OCI-LY1 (cell line): ENCODE data around the gene MCHR1.

ENCODE experiments used
- H2AFZ ChIP-seq: fragments of 200-600 bp; sonication (generic), shearing (Covaris generic); 2 replicates; pipeline ENCODE4 v1.6.0; 2014; ENCODE audit warnings: antibody characterized with exemption, mild to moderate bottlenecking, low read length
- H3F3A ChIP-seq: fragments of 200-600 bp; sonication (generic), shearing (Covaris generic); 2 replicates; pipeline ENCODE4 v1.6.0; 2014; ENCODE audit warnings: mild to moderate bottlenecking, antibody characterized with exemption, low read length, moderate library complexity; ENCODE audit not compliant: insufficient read depth
- H3K27ac ChIP-seq: fragments of 200-600 bp; sonication (generic); 2 replicates; pipeline ENCODE4 v1.5.1; 2014; ENCODE audit warnings: low read length, mixed run types, mild to moderate bottlenecking, low read depth; ENCODE audit not compliant: poor library complexity, severe bottlenecking
- H3K27me3 ChIP-seq: fragments of 200-600 bp; sonication (generic); 2 replicates; pipeline ENCODE4 v1.6.0; 2014; ENCODE audit warnings: antibody characterized with exemption, mild to moderate bottlenecking, low read length, moderate library complexity; ENCODE audit not compliant: insufficient read depth
- H3K36me3 ChIP-seq: fragments of 200-600 bp; sonication (generic); 2 replicates; pipeline ENCODE4 v1.6.1; 2014; ENCODE audit warnings: mild to moderate bottlenecking, antibody characterized with exemption, low read length, moderate library complexity, mixed read lengths; ENCODE audit not compliant: insufficient read depth
- H3K4me1 ChIP-seq: fragments of 200-600 bp; sonication (generic); 2 replicates; pipeline ENCODE4 v1.5.1; 2014; ENCODE audit warnings: mild to moderate bottlenecking, low read length, moderate library complexity; ENCODE audit not compliant: insufficient read depth, severe bottlenecking
- H3K4me2 ChIP-seq: fragments of 200-600 bp; sonication (generic), shearing (Covaris generic); 2 replicates; pipeline ENCODE4 v1.6.1; 2014; ENCODE audit warnings: low read length
- H3K4me3 ChIP-seq: fragments of 200-600 bp; sonication (generic); 2 replicates; pipeline ENCODE4 v1.5.1; 2014; ENCODE audit warnings: low read length, low read depth, mild to moderate bottlenecking, mixed read lengths; ENCODE audit not compliant: poor library complexity, severe bottlenecking
- H3K79me2 ChIP-seq: fragments of 200-600 bp; shearing (Covaris generic); 2 replicates; pipeline ENCODE4 v1.6.1; 2016; ENCODE audit warnings: mixed run types, low read length, mixed read lengths; ENCODE audit not compliant: insufficient read depth
- H3K9ac ChIP-seq: fragments of 200-600 bp; sonication (generic), shearing (Covaris generic); 2 replicates; pipeline ENCODE4 v1.6.1; 2014; ENCODE audit warnings: mild to moderate bottlenecking, low read length, mixed read lengths
- H3K9me2 ChIP-seq: fragments of 200-600 bp; sonication (generic), shearing (Covaris generic); 2 replicates; pipeline ENCODE4 v1.6.1; 2014; ENCODE audit warnings: low read depth, mild to moderate bottlenecking, low read length, mixed read lengths
- H3K9me3 ChIP-seq: fragments of 200-600 bp; shearing (Covaris generic); 2 replicates; pipeline ENCODE4 v1.6.1; 2014; ENCODE audit warnings: low read length, mixed read lengths
- H4K20me1 ChIP-seq: fragments of 200-600 bp; sonication (generic), shearing (Covaris generic); 2 replicates; pipeline ENCODE4 v1.6.0; 2016; ENCODE audit warnings: mild to moderate bottlenecking, low read length; ENCODE audit not compliant: insufficient read depth
- CTCF ChIP-seq: fragments of 200-600 bp; sonication (generic), shearing (Covaris generic); IDR thresholded peaks from 2 replicates; pipeline ENCODE4 v1.5.1; 2017; ENCODE audit warnings: mild to moderate bottlenecking, antibody characterized with exemption, low read length, moderate library complexity, mixed read lengths
- EZH2 ChIP-seq: fragments of 200-600 bp; sonication (generic), shearing (Covaris generic); IDR thresholded peaks from 2 replicates; pipeline ENCODE4 v1.8.0; 2017; ENCODE audit warnings: borderline replicate concordance, mixed run types, mild to moderate bottlenecking, antibody characterized with exemption, low read length, moderate library complexity, mixed read lengths

MCHR1 gene

GRCh38 chr22:40648386-40648785 lies 30.9 kb upstream of the MCHR1 start:
- Histone ChIP-seq H3K9me2 (no peaks in the 10 kb centered on the region), H3K27me3 (no peaks in the 10 kb centered on the region), H3K4me3 (no peak overlapping the region), H3K4me2 (peak overlapping the region; percentile 48; the same call in 1 of the 2 replicates), H3K9me3 (no peaks in the 10 kb centered on the region), H3K27ac (peak overlapping the region; percentile 78), H2AFZ (no peak overlapping the region), H3F3A (no peaks in the 10 kb centered on the region), H3K79me2 (no peaks in the 10 kb centered on the region), H3K9ac (no peak overlapping the region; the same call in 1 of the 2 replicates), H3K36me3 (no peaks in the 10 kb centered on the region), H3K4me1 (peaks cover 42% of the 10 kb centered on the region), H4K20me1 (no peaks in the 10 kb centered on the region)
- TF ChIP-seq EZH2 (no peak), CTCF (no peak)

- Histone ChIP-seq H3K4me1 (peaks cover 43% of the 10 kb centered on the region), H3K9me2 (no peaks in the 10 kb centered on the region), H3K4me2 (peak overlapping the region; percentile 90), H3K9me3 (no peaks in the 10 kb centered on the region), H3K4me3 (peak overlapping the region; percentile 77), H3K9ac (peak overlapping the region; percentile 81), H4K20me1 (no peaks in the 10 kb centered on the region), H3K27me3 (no peaks in the 10 kb centered on the region), H3K79me2 (no peaks in the 10 kb centered on the region), H3K27ac (peak overlapping the region; percentile 62), H3K36me3 (no peaks in the 10 kb centered on the region), H2AFZ (0 out of 2 replicates have a peak overlapping the region, but pooled peaks have one; percentile 9), H3F3A (no peaks in the 10 kb centered on the region)
- TF ChIP-seq EZH2 = no peak
- no peak for TF ChIP-seq CTCF
Measured at GRCh38 chr22:40651057-40651456, 28.2 kb upstream of the MCHR1 start.

GRCh38 chr22:40651563-40652501 lies 27.5 kb upstream of the MCHR1 start:
- 0 out of 2 replicates have a peak overlapping the region, but pooled peaks have one; percentile 9 for H2AFZ ChIP-seq
- no peaks in the 10 kb centered on the region for H3K9me3 ChIP-seq
- no peaks in the 10 kb centered on the region for H4K20me1 ChIP-seq
- no peaks in the 10 kb centered on the region for H3F3A ChIP-seq
- peak overlapping the region; percentile 77 for H3K4me3 ChIP-seq
- TF ChIP-seq EZH2 (no peak), CTCF (no peak)
- no peaks in the 10 kb centered on the region for H3K9me2 ChIP-seq
- peak overlapping the region; percentile 81 for H3K9ac ChIP-seq
- peak overlapping the region; percentile 62 for H3K27ac ChIP-seq
- H3K79me2 ChIP-seq = no peaks in the 10 kb centered on the region
- peak overlapping the region; percentile 90 for H3K4me2 ChIP-seq
- H3K36me3 ChIP-seq = no peaks in the 10 kb centered on the region
- H3K4me1 ChIP-seq = peaks cover 37% of the 10 kb centered on the region
- H3K27me3 ChIP-seq = no peaks in the 10 kb centered on the region
